CD1c-positive myeloid dendritic cell (primary cell): ENCODE results near the gene AGPS.
A peak's percentile ranks its signal among the peaks of the same experiment; 100 is the strongest.
"Not testable (repeated sequence)": the region's sequence is repeated elsewhere in the genome, so short reads cannot be mapped to it uniquely, and the experiment has no call there.

ENCODE experiments used
- DNase-seq: peaks from one replicate; pipeline ENCODE4 v3.0.0-alpha.2; 2016; ENCODE audit errors: extremely low spot score

Gene AGPS

DNA sequence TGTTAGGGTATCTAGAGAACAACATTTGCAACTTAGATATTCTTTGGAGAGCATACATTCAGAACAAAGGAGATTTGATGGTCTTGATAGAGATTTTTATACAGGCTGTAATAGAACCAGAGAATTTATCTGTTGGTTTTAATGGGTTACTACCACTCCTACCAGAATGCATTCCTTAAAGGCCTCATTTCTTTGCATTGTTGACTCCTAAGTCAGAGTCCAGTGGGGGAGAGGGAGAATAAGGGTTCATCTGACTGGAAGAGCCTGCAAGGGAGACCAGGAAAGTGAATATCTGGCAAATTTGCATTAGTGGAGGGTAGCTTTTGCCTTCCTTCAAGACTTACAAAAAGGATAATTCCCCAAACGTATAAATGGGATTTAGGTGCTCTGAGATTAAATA, 29.7 kb downstream of the AGPS start:
- DNase-seq, result no peak

DNA sequence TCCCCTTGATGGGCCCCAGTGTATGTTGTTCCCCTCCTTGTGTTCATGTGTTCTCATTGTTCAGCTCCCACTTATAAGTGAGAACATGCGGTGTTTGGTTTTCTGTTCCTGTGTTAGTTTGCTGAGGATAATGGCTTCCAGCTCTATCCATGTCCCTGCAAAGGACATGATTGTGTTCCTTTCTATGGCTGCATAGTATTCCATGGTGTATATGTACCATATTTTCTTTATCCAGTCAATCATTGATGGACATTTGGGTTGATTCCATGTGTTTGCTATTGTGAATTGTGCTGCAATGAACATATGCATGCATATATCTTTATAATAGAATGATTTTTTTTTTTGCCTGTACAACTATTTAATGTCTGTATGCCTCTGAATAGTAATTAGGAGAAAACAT, 31.5 kb downstream of the AGPS start:
- DNase-seq, result not testable (repeated sequence)

DNA sequence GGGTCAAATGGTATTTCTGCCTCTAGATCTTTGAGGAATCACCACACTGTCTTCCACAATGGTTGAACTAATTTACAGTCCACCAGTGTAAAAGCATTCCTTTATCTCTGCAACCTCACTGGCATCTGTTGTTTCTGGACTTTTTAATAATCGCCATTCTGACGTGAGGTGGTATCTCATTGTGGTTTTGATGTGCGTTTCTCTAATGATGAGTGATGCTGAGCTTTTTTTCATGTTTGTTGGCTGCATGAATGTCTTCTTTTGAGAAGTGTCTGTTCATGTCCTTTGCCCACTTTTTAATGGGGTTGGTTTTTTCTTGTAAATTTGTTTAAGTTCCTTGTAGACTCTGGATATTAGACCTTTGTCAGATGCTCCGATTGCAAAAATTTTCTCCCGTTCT, 32.0 kb downstream of the AGPS start:
- not testable (repeated sequence) for DNase-seq

DNA sequence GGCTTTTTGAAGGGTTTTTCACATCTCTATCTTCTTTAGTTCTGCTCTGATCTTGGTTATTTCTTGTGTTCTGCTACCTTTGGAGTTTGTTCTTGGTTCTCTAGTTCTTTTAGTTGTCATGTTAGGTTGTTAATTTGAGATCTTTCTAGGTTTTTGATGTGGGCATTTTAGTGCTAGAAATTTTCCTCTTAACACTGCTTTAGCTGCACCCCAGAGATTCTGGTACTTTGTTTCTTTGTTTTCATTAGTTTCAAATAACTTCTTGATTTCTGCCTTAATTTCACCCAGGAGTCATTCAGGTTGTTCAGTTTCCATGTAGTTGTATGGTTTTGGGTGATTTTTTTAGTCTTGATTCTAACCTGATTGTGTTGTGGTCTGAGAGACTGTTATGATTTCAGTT, 34.7 kb downstream of the AGPS start:
- DNase-seq, result no peak

DNA sequence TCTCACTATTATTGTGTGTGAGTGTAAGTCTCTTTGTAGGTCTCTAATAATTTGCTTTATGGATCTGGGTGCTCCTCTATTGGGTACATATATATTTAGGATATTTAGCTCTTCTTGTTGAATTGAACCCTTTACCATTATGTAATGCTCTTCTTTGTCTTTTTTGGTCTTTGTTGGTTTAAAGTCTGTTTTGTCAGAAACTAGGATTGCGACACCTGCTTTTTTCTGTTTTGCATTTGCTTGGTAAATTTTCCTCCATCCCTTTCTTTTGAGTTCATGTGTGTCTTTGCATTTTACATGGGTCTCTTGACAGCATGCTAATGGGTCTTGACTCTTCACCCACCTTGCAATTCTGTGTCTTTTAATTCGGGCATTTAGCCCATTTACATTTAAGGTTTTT, 35.4 kb downstream of the AGPS start:
- DNase-seq, result not testable (repeated sequence)

DNA sequence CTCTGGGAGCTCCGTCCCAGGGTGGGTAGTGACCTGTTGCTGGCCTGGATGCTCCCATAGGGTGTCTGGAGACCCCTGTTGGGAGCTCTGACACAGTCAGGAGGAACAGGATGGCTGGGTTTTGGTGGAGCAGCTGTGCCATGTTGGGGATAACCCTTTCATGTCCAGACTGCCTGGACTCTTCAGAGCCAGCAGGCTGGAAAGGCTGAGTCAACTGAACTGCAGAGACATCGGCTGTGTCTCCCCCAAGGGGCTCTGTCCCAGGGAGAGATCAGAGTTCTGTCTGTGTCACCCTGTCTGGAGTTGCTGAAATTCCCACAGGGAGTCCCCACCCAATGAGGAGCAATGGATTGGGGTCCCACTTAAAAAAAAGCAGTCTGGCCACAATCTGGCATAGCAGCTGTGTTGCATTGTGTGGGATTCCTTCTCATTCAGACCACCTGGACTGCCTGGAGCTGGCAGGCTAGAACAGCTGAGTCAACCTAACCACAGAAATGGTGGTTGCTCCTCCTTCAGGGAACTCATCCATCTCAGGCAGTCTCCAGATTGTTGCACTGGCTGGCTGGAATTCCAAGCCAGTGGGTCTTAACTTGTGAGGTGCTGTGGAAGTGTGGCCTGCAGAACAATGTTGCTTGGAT, 37.2 kb downstream of the AGPS start:
- DNase-seq, result no peak

DNA sequence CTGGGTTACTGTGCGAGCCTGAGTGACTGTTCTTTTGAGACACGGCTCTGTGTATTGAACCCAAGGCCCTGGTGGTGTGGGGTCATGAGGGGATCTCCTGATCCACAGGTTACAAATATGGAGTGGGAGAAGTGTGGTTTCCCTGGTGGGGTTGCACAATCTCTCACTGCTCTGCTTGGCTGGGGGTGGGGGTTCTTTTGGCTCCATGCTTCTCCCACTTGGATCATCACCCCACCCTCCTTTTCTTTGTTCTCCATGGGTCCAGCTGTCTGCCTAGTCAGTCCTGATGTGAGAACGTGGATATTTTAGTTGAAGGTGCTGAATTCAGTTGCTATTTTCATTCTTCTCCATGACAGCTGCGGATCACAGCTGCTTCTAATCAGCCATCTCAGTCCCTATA, 37.8 kb downstream of the AGPS start:
- DNase-seq, result no peak

DNA sequence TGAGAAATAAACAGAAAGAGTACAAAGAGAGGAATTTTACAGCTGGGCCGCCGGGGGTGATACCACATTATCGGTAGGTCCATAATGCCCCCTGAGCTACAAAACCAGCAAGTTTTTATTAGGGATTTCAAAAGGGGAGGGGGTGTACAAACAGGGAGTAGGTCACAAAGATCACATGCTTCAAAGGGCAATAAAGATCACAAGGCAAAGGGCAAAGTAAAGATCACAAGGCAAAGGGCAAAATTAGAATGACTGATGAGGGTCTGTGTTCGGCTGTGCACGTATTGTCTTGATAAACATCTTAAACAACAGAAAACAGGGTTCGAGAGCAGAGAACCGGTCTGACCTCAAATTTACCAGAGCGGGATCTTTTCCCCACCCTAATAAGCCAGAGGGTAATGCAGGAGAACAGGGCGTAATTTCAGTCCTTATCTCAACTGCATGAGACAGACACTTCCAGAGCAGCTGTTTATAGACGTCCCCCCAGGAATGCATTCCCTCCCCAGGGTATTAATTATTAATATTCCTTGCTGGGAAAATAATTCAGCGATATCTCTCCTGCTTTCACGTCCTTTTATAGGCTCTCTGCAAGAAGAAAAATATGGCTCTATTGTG, 38.6 kb downstream of the AGPS start:
- DNase-seq, result not testable (repeated sequence)

DNA sequence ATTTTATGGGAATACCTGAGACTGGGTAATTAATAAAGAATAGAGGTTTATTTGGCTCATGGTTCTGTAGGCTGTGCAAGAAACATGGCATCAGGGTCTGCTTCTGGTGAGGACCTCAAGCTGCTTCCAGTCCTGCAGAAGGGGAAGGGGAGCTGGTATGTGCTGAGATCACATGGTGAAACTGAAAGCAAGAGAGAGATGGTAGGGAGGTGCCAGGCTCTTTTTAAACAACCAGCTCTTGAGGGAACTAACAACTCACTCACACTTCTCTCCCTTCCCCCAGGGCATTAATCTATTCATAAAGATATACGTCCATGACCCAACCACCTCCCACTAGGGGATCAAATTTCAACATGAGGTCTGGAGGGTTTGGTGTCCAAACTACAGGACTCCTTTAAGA, 40.1 kb downstream of the AGPS start:
- no peak for DNase-seq

DNA sequence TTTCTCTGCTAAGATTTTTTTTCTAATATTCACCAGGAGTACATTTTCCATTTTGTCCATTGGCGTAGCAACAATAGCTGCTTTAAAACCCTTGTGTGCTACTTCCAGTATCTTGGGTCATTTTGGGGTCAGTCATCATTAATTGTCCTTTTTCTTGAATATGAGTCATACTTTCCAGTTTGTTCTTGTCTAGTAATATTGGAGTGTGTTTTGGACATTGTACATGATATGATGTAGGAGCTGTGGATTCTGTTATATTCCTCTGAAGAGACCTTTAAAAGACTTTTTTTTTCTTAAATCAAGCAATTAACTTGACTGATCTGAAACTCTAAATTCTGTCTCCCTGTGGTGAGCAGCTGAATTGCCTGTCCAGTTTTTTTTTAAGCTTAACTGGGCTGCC, 40.8 kb downstream of the AGPS start:
- no peak for DNase-seq

DNA sequence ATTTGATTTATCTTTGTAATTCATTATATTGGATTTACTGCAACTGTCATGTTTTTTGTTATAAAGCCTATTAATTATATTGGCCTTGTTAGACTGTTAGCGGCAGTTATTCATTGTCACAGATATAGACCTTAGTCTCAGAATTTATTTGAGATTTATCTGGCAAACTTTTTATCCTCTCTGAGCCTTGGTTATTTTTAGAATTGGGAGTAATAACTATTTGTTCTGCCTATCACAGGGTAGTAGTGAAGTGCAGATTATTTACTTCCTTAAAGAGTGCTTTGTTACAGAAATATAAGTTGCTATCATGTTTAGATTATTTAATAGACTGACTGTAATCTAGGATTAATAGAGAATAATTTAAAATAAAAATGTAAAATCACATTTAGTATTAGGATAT, 41.9 kb downstream of the AGPS start:
- DNase-seq, result no peak

DNA sequence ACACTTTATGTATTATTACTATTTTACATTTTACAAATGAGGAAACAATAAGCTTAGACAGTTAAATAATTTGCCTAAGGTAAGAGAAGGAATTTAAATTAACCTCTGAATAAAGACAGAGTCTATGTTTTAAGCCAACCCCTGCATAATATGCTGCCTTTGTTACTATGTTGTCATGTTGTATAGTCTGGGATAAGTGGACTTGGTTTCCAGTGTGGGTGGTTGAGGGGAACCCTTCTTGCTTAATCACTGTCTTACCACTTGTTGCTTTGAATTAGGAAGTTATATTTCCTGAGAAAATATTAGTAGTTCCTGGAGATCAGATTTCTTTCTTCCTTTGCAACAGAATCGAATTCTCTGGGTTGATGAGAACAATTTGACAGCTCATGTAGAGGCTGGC, 52.6 kb downstream of the AGPS start:
- DNase-seq, result peak; percentile 71

DNA sequence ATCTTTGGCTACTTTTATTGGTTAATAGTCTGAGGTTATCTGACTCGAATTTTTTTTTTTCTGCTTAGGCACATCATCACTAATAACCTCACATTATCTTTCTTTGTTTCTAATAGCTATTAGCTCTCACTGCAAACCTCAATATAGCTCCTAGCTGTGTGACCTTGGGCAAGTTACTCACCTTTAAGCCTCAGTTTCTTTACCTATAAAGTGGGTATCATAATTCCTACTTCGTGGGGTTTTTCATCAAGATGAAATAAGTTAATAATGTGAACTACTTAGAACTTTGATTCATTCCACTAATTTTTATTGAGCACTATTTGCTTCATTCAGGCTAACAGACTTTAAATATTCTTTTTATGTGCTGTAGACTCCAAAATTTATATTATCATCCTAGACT, 55.5 kb downstream of the AGPS start:
- DNase-seq, result no peak

DNA sequence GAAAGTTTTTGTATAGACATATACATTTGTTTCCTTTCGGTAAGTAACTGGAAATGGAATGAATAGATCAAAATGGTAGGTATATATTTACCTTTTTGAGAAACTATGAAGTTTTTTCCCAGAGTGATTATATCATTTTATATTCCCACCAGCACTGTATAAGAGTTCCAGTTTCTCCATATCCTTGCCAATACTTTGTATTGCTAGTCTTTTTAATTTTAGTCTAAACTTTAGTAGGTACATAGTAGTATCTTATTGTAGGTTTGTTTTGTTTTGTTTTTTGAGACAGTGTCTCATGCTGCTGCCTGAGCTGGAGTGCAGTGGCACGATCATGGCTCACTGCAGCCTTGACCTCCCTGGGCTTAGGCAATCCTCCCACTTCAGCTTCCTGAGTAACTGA, 56.6 kb downstream of the AGPS start:
- DNase-seq, result no peak

DNA sequence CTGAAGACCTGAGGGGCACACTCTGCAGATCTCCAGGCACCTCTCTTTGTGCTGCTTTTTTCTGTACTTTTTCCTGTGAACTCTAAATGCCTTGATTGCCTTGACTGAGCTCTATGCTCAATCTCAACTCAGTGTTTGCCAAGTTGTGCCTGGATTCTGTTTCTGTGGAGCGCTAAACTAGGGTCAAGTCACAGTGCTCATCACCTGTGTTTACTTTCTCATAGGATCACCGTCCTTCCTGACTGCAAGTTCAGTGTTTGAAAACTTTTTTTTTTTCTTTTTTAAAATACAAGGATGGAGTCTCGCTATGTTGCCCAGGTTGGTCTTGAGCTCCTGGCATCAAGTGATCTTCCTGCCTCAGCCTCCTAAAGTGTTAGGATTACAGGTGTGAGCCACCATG, 62.6 kb downstream of the AGPS start:
- no peak for DNase-seq

DNA sequence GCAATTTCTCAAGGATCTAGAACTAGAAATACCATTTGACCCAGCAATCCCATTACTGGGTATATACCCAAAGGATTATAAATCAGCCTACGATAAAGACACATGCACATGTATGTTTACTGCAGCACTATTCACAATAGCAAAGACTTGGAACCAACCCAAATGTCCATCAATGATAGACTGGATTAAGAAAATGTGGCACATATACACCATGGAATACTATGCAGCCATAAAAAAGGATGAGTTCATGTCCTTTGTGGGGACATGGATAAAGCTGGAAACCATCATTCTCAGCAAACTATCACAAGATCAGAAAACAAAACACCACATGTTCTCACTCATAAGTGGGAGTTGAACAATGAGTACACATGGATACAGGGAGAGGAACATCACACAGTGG, 67.2 kb downstream of the AGPS start:
- not testable (repeated sequence) for DNase-seq

DNA sequence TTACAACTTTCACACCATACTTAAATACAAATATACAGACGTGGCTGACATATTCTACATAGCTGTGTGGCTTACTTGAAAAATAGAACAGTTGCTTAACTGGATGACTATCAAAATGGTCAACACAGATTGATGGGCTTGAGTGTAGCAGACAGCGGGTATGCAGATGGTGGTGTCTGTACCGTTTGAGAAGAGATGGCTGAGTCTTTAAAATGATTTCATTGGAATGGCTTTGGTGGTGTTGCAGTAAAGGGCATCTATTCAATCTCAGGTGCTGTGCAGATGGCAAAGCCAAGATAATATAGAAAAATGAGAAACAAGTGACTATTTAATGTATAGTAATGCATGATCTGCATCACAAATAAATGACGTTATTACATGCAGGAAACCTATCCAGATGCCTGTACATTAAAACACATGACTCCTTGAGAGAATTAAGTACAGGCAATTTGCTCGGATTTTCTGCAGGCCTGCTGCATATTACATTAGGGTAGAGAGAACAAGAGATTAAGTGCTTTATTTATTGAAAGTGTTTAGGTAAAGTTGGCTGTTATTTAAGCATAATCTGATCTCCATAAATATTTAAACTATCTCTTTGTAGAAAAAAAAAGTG, 68.5 kb downstream of the AGPS start:
- DNase-seq, result no peak

DNA sequence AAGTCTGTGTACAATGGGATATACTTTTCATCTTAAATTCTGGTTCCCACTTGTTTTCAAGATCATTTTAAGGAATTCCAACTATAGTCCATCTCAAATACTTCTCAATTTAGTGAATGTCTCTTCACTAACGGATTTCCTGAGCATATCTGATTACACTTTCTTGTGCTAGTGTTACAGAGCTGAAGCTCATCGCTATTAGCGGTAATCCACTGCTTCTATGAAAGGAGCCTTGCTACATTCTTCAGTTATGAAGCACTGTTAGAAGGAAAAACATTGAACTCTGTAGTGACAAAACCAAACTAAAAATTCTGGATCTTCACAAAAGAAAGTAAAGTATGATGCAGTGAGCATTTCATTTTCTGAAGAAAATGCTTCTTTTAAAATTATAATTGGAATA, 72.0 kb downstream of the AGPS start:
- DNase-seq, result no peak

DNA sequence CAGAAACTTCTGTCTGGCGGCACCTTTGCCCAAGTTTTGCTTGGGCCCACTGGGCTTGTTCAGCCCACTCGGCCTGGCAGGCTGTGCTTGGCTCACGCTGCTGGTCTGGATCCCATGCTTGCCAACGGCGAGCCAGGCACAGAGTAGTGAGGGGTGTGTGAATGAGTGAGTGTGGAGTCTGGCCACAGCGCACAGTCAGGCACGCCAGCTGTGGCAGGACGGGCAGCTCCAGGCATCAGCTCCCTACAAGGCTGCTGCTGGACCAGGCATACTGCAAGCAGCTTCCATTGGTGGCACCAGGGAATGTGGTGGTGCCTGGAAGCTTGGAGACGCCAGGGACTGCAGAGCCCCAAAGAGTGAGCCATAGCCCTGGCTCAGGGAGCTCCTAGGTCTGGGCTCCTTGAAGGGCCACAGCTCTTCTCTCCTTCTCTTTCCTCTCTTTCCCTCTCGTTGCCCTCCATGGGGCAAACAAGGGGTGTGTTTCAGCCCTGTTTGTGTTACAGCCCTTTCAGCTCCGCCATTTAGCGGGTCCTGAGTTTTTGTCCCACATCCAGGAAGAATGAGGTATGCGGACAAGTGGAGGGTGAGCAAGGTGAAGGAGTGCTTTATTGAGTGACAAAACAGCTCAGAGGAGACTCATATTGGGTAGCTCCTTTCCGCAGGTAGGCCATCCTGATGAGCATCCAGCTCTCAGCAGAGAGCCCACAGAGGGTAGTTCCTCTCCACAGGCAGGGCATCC, 73.0 kb downstream of the AGPS start:
- DNase-seq, result no peak

DNA sequence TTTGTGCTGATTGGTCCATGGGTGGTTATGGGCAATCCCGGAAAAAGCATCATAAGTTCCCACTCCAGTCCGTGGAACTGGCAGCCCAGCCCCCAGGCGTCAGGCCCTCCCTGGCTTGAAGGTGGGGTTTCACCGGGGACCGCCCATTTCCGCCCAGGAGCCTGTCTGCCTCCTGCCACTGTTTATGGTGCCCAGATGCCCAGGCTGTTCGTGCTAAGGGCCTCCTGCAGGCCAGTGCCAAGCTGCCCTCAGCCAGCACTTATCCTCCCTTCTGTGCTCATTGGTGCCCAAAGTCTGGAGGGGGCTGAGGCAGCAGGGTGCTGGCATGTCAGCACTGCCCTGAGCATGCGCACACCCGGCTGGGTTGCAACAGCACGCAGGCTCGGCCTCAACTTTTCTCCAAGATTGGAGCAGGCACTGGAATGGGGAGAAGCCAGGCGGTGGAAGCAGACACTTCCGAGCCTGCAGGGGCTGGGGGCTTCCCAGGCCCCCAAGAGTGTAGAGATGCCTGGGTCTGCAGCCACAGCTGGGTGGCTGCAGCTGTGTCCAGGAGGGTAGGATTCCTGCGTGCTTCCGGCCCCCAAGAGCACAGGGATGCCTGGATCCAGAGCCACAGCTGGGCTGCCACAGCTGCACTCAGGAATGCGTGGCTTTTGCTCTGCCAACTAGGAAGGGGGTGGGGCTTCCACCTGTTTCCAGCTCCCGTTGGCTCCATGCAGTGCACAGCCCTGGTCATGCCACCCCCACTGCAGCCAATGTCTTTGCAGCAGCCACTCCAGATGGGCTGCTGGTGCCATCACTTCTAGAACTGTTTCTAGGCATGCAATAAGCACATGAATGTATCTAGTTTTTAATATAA, 74.0 kb downstream of the AGPS start:
- DNase-seq, result no peak

DNA sequence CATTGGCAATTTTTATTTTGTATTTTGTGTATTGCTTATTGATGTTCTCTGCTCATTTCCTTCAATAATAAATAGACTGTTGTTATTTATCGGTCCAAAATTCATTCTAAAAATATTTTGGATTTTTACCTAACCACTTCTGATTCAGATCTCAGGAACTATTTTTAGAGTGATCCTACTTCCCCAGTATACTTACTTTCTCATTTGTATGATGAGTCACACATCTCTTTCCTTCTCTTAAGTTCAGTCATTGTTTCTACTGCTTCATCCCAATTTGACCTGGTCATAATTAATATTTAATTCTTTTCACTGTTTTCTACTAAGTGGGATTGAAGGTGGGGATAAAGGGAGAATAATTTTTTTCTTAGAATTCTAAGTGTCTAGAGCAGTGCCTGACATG, 75.1 kb downstream of the AGPS start:
- DNase-seq, result no peak

DNA sequence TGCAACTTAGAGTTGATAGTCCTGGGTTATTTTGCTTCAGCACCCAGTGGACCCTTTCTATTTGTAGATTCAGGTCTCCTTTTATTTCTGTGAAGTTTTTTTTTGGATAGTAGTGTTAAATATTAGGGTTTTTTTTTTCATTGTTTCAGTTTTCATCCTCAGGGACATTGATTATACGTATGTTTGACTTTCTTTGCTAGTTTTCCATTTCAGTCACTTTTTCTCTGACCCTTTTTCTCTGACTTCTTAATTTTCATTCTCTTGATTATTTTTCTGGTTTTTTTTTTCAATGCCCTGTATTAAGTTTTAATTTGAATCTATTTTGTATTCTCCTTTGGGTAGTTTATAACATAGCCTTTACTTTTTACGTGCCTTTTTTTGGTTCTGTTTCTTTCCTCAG, 79.4 kb downstream of the AGPS start:
- no peak for DNase-seq
